Gastroesophageal sphincter (tissue), 4 donors: Measurements from ENCODE around the gene DCLRE1C. TPM values are rescaled to one million over a fixed set of nuclear protein-coding genes. Genes with fewer than 3 reads are reported as not detected.

Experiments used
- ATAC-seq: fragments of 150-250 bp; one replicate; pipeline ENCODE4 v1.9.1; 2016; ENCODE audit warnings: mild to moderate bottlenecking, moderate library complexity
- H3K27ac ChIP-seq, 4 donors: fragments of 200-600 bp; sonication (generic) in 3 of 4; 1 replicate in 3 of 4; 2 replicates in 1 of 4; pipeline ENCODE4 v1.5.1; 2016 to 2019
- H3K27me3 ChIP-seq: fragments of 200-600 bp; sonication (generic); one replicate; pipeline ENCODE4 v1.5.1; 2019
- H3K36me3 ChIP-seq, 2 donors: fragments of 200-600 bp; sonication (generic); one replicate each; pipeline ENCODE4 v1.5.1; 2019; ENCODE audit warnings: control low read depth in 1 of 2
- H3K4me1 ChIP-seq, 3 donors: fragments of 200-600 bp; sonication (generic); 1 replicate in 2 of 3; 2 replicates in 1 of 3; pipeline ENCODE4 v1.5.1; 2016 to 2019; ENCODE audit warnings: control low read depth in 2 of 3
- H3K4me3 ChIP-seq, 2 donors: fragments of 200-600 bp; sonication (generic); one replicate each; pipeline ENCODE4 v1.5.1; 2019; ENCODE audit warnings: mild to moderate bottlenecking in 1 of 2, moderate library complexity in 1 of 2
- H3K9me3 ChIP-seq, 3 donors: fragments of 200-600 bp; sonication (generic); one replicate each; pipeline ENCODE4 v1.5.1; 2017 to 2019; ENCODE audit warnings: control low read depth in 2 of 3
- EP300 ChIP-seq: sonication (generic); formaldehyde crosslinking; IDR thresholded peaks from one replicate; pipeline ENCODE4 v1.6.1; 2017; ENCODE audit warnings: antibody characterized with exemption, mild to moderate bottlenecking
- POLR2A ChIP-seq, 2 donors: fragments of 450-650 bp; IDR thresholded peaks; one replicate each; pipeline ENCODE4 v1.6.1; 2017; ENCODE audit warnings: antibody characterized with exemption in 2 of 2, mild to moderate bottlenecking in 2 of 2, moderate library complexity in 1 of 2
- POLR2AphosphoS5 ChIP-seq: sonication (generic); formaldehyde crosslinking; IDR thresholded peaks from one replicate; pipeline ENCODE4 v1.6.1; 2017; ENCODE audit warnings: antibody characterized with exemption
- WGBS, 2 donors: methylation state at CpG; one replicate each; pipeline ENCODE4 v1.1.5; 2018; ENCODE audit warnings: low coverage in 1 of 2; 5-methylcytosine and 5-hydroxymethylcytosine counted together
- total RNA-seq, 4 donors: library from RNA; depleted of rRNA; stranded (reverse); fragments of >200 nt; gene quantifications; one replicate each; pipeline ENCODE4 v1.1.0, GENCODE V29; 2016
- TF ChIP-seq, protein P1 (sequence below), 4 experiments: fragments of 200-600 bp in 2 of 4; fragments of 450-650 bp in 2 of 4; sonication (generic) in 1 of 4; IDR thresholded peaks; one replicate each; pipeline ENCODE4 v1.5.1; 2017 to 2019; ENCODE audit warnings: antibody characterized with exemption in 4 of 4, mild to moderate bottlenecking in 2 of 4, moderate library complexity in 2 of 4

The DCLRE1C gene
- total RNA-seq, 4 donors from 2014 or later: 7.7 to 16.8 (median 11.6) TPM

DNA sequence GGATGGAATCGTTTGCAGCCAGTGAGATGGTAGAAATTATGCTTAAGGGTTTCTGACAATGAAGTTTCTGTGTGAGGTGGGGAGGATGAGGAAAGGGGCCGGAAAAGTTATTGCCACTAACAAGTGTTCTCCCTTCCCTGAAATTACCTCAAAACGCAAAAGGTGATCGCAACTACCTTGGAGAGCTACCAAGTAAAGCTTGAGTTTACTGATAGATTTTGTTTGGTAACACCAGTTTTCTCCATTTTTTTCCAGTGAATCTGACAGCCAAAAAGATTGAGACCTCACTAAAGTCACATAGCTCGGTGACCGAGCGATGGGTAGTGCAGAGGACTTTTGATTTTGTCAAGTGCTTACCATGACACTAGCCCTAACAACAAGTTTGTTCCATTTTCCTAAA, 73.7 kb downstream of the DCLRE1C start:
- Histone ChIP-seq H3K4me3 (peak overlapping the region in 1 of 2 donors; percentile 98), H3K36me3 (no peaks in the 10 kb centered on the region), H3K4me1 (peaks cover 0 to 35% (median 8%) of the 10 kb centered on the region in 3 donors), H3K9me3 (no peaks in the 10 kb centered on the region), H3K27me3 (no peaks in the 10 kb centered on the region), H3K27ac (no peak overlapping the region)
- no peak for ATAC-seq
- WGBS, 2 donors: 60 to 73% methylated on average over 7 of the region's 7 CpGs
- TF ChIP-seq, protein P1, sequence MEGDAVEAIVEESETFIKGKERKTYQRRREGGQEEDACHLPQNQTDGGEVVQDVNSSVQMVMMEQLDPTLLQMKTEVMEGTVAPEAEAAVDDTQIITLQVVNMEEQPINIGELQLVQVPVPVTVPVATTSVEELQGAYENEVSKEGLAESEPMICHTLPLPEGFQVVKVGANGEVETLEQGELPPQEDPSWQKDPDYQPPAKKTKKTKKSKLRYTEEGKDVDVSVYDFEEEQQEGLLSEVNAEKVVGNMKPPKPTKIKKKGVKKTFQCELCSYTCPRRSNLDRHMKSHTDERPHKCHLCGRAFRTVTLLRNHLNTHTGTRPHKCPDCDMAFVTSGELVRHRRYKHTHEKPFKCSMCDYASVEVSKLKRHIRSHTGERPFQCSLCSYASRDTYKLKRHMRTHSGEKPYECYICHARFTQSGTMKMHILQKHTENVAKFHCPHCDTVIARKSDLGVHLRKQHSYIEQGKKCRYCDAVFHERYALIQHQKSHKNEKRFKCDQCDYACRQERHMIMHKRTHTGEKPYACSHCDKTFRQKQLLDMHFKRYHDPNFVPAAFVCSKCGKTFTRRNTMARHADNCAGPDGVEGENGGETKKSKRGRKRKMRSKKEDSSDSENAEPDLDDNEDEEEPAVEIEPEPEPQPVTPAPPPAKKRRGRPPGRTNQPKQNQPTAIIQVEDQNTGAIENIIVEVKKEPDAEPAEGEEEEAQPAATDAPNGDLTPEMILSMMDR (IDR thresholded peaks at IDR 0.05): no peak
- no peak for TF ChIP-seq EP300
- no peak for TF ChIP-seq POLR2A (IDR thresholded peaks at IDR 0.05)
- TF ChIP-seq POLR2AphosphoS5: no peak

DNA sequence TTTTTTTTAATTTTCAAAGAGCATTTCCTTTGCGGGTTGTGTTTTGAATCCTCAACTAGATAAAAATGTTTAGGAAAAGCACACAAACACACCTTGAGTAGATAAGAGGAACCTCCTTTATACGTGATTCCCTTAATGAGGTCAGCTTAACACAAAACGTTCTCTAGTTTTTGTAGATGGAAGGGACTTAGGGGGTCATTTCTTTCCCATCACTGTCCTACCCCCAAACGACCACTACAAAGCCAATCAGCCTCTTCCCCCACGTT, 74.0 kb downstream of the DCLRE1C start:
- peak overlapping the region in 1 of 2 donors; percentile 98 for H3K4me3 ChIP-seq
- ATAC-seq: no peak
- no peak overlapping the region for H3K27ac ChIP-seq
- no peak for TF ChIP-seq EP300
- no peak for TF ChIP-seq POLR2AphosphoS5
- TF ChIP-seq, protein P1 (IDR thresholded peaks at IDR 0.05): no peak
- TF ChIP-seq POLR2A (IDR thresholded peaks at IDR 0.05): no peak
- no peaks in the 10 kb centered on the region for H3K36me3 ChIP-seq
- no peaks in the 10 kb centered on the region for H3K9me3 ChIP-seq
- 0 to 2% methylated on average over 1 to 5 of the region's 5 CpGs for WGBS, 2 donors
- H3K4me1 ChIP-seq: peaks cover 0 to 35% (median 8%) of the 10 kb centered on the region in 3 donors
- no peaks in the 10 kb centered on the region for H3K27me3 ChIP-seq

DNA sequence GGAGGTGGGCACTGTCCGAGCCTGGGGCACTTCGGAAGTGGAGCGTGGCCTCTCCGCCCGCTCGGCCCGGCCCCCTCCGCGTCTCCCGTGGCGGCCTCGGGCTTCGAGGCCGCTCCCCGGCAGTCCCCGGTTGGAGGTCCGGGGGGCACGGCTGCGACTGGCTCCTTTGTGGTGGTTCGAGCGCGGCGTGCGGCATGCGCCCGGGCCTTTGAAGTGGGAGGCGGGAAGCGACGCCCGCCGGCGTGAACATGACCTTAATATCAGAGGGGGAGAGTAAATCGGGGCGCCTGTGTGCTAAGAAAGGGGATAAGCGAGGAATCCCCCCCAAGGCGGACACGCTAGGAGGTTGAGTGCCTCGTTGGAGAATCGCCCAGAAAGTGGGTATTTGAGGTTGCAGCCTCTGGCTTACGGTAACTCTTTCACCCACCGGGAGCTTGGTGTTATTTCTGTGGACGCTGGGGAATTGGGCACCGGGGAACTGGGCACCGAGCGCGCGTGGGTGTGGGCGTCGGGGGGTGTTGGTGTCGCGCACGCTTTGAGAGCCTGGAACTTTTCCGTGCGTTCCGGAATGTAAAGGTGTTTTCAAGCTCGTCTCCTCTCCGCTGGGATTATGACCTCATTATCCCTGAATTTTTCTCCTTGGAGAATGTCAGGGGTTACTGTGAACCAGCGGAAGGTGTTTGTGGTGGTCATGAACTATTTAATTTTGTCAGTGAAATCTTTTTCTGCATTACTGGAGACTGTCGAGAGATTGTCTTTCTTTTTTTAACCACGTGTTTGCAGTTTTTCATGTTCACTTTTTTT, 74.6 kb downstream of the DCLRE1C start:
- H3K9me3 ChIP-seq: no peaks in the 10 kb centered on the region
- peaks cover 0 to 35% (median 8%) of the 10 kb centered on the region in 3 donors for H3K4me1 ChIP-seq
- TF ChIP-seq EP300: no peak
- no peak for TF ChIP-seq POLR2AphosphoS5
- no peak for TF ChIP-seq POLR2A (IDR thresholded peaks at IDR 0.05)
- ATAC-seq: no peak
- H3K27me3 ChIP-seq: no peaks in the 10 kb centered on the region
- peak overlapping the region; percentile 85 to 98 for H3K4me3 ChIP-seq
- WGBS, 2 donors: 0% methylated on average over 1 to 22 of the region's 60 CpGs
- no peaks in the 10 kb centered on the region for H3K36me3 ChIP-seq
- peak overlapping the region; percentile 49 to 96 (median 94) for H3K27ac ChIP-seq

DNA sequence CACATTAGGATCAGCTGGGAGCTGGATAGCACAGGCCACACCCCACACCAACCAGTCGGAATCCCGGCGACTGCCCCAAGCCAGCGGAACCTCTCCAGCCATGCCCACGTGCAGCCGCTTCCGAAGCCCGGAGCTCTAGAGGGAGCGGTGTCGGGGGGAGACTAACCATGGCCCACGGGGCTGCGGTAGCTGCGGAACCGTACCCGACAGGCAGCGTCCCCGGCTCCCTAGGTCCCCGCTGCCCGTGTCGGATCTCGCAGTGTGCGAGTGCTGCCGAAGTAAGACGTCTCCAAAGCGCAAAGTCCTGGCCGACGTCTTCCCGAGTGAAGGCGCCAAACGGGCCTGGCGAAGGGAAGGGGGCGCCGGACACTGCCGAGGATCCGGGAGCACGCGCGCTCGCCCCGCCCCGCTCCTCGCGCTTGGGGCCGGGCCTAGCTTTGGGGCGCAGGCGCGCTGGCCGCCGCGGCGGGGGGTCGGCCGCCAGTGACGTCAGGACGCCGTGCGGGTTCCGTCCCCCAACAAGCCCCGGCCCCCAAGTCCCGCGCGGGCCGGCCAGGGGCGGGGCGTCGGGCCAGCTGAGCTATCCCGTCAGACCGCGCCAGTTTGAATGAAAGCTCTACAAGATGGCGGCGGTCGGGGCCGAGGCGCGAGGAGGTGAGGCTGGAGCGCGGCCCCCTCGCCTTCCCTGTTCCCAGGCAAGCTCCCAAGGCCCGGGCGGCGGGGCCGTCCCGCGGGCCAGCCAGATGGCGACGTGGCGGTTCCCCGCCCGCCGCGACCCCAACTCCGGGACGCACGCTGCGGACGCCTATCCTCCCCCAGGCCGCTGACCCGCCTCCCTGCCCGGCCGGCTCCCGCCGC, 75.4 kb downstream of the DCLRE1C start, which contains the start of gene SUV39H2:
Gene SUV39H2 (plus strand): TSS at position 601 of the 858 bp plus-strand sequence. CDS start 23 bp downstream, at position 624.
- Histone ChIP-seq H3K27ac (peak within 1 kb of the TSS; percentile 77 to 96 (median 94)), H3K36me3 (no peaks in the 10 kb centered on the region), H3K9me3 (no peaks in the 10 kb centered on the region), H3K4me1 (peaks cover 0 to 35% (median 8%) of the 10 kb centered on the region in 3 donors), H3K4me3 (peak within 1 kb of the TSS; percentile 85 to 98), H3K27me3 (no peaks in the 10 kb centered on the region)
- WGBS, 2 donors: no CpG with 5 or more reads among the region's 102 CpGs
- no peak for TF ChIP-seq EP300
- TF ChIP-seq, protein P1 (IDR thresholded peaks at IDR 0.05): peak in 1 of 4 experiments; percentile 39
- TF ChIP-seq POLR2AphosphoS5: peak; percentile 75
- peak; percentile 54 to 65 for TF ChIP-seq POLR2A (IDR thresholded peaks at IDR 0.05)
- ATAC-seq: peak; percentile 97

DNA sequence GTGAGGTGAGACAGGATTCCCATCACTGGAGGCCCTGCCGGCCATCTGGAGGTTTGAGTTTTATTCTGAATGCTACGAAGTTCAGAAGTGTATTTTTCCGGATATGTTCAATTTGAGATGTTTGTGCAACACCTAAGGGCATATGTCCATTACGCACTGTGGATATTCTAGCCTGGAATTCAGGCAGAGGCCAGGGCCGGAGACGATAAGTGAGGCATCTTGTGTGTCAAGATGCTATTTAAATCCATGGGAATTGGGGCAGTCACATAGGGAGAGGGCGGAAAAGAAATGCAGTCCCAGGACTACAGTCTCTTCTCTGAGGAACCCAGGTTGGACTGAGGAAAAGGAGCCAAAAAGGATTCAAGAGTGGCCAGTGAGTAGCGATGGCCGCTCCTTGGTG, 77.1 kb downstream of the DCLRE1C start:
- TF ChIP-seq POLR2AphosphoS5 (no peak), EP300 (no peak), POLR2A (IDR thresholded peaks at IDR 0.05) (no peak)
- TF ChIP-seq, protein P1 (IDR thresholded peaks at IDR 0.05): no peak
- Histone ChIP-seq H3K36me3 (no peaks in the 10 kb centered on the region), H3K27ac (peak overlapping the region in 3 of 4 donors; percentile 93 to 96 (median 94)), H3K27me3 (no peaks in the 10 kb centered on the region), H3K9me3 (no peaks in the 10 kb centered on the region), H3K4me1 (peaks cover 0 to 35% (median 8%) of the 10 kb centered on the region in 3 donors), H3K4me3 (no peak overlapping the region)
- 81% methylated on average over 5 to 7 of the region's 9 CpGs for WGBS, 2 donors
- no peak for ATAC-seq
